ENCODE results near the gene TPST2. TPM values are rescaled to one million over a fixed set of nuclear protein-coding genes. Genes with fewer than 3 reads are reported as not detected.

The TPST2 gene
- total and polyA plus RNA-seq, 2 experiments from 2014 or later: 31.0 to 36.8 TPM

GRCh38 chr22:26584010-26584409 lies 5.9 kb downstream of the TPST2 start:
- no peak for TF ChIP-seq EZH2 (IDR thresholded peaks at IDR 0.05; ENCODE audit: borderline replicate concordance)
- no peak for TF ChIP-seq CTCF (IDR thresholded peaks at IDR 0.05; ENCODE audit: poor library complexity)
- no peak for TF ChIP-seq EZH2phosphoT487 (IDR thresholded peaks at IDR 0.05; ENCODE audit: low read depth, severe bottlenecking, unreplicated experiment)
- Histone ChIP-seq H3K27ac (no peak overlapping the region), H3K27me3 (no peaks in the 10 kb centered on the region), H3K36me3 (replicated peaks; ENCODE audit: insufficient read depth, low read depth) (no peaks in the 10 kb centered on the region), H3K9me2 (replicated peaks; ENCODE audit: insufficient read depth) (no peaks in the 10 kb centered on the region), H3K4me2 (no peak overlapping the region), H3K9me3 (ENCODE audit: low read depth) (no peaks in the 10 kb centered on the region), H3K4me3 (no peak overlapping the region), H2AFZ (no peak overlapping the region), H3K79me2 (peaks cover 33% of the 10 kb centered on the region), H4K20me1 (ENCODE audit: insufficient read depth, poor library complexity, severe bottlenecking) (no peaks in the 10 kb centered on the region), H3K4me1 (ENCODE audit: insufficient read depth) (peaks cover 5% of the 10 kb centered on the region)
- no peak for DNase-seq (ENCODE audit: low spot score)
- WGBS (ENCODE audit: low lambda C conversion rate, missing lambda C conversion rate): 72% methylated on average over 4 of the region's 4 CpGs

GRCh38 chr22:26581633-26582168 lies 8.2 kb downstream of the TPST2 start:
- no peak overlapping the region for H3K4me3 ChIP-seq
- 94% methylated on average over 8 of the region's 8 CpGs for WGBS (ENCODE audit: low lambda C conversion rate, missing lambda C conversion rate)
- H3K9me3 ChIP-seq (ENCODE audit: low read depth): no peaks in the 10 kb centered on the region
- TF ChIP-seq EZH2phosphoT487 (IDR thresholded peaks at IDR 0.05; ENCODE audit: low read depth, severe bottlenecking, unreplicated experiment) (no peak), CTCF (IDR thresholded peaks at IDR 0.05; ENCODE audit: poor library complexity) (no peak), EZH2 (IDR thresholded peaks at IDR 0.05; ENCODE audit: borderline replicate concordance) (no peak)
- H2AFZ ChIP-seq: no peak overlapping the region
- H3K36me3 ChIP-seq (replicated peaks; ENCODE audit: insufficient read depth, low read depth): no peaks in the 10 kb centered on the region
- H3K27me3 ChIP-seq: no peaks in the 10 kb centered on the region
- no peak for DNase-seq (ENCODE audit: low spot score)
- H3K4me2 ChIP-seq: no peak overlapping the region
- H3K79me2 ChIP-seq: peaks cover 20% of the 10 kb centered on the region
- H3K9me2 ChIP-seq (replicated peaks; ENCODE audit: insufficient read depth): no peaks in the 10 kb centered on the region
- H3K27ac ChIP-seq: no peak overlapping the region
- H3K4me1 ChIP-seq (ENCODE audit: insufficient read depth): peaks cover 5% of the 10 kb centered on the region
- no peaks in the 10 kb centered on the region for H4K20me1 ChIP-seq (ENCODE audit: insufficient read depth, poor library complexity, severe bottlenecking)

- DNase-seq (ENCODE audit: low spot score): no peak
- TF ChIP-seq EZH2 (IDR thresholded peaks at IDR 0.05; ENCODE audit: borderline replicate concordance): no peak
- TF ChIP-seq CTCF (IDR thresholded peaks at IDR 0.05; ENCODE audit: poor library complexity): no peak
- TF ChIP-seq EZH2phosphoT487 (IDR thresholded peaks at IDR 0.05; ENCODE audit: low read depth, severe bottlenecking, unreplicated experiment): no peak
- H4K20me1 ChIP-seq (ENCODE audit: insufficient read depth, poor library complexity, severe bottlenecking): no peaks in the 10 kb centered on the region
- no peaks in the 10 kb centered on the region for H3K9me3 ChIP-seq (ENCODE audit: low read depth)
- no peak overlapping the region for H3K4me2 ChIP-seq
- no peaks in the 10 kb centered on the region for H3K9me2 ChIP-seq (replicated peaks; ENCODE audit: insufficient read depth)
- H3K36me3 ChIP-seq (replicated peaks; ENCODE audit: insufficient read depth, low read depth): no peaks in the 10 kb centered on the region
- H3K4me1 ChIP-seq (ENCODE audit: insufficient read depth): peaks cover 5% of the 10 kb centered on the region
- H2AFZ ChIP-seq: no peak overlapping the region
- no peaks in the 10 kb centered on the region for H3K27me3 ChIP-seq
- peaks cover 24% of the 10 kb centered on the region for H3K79me2 ChIP-seq
- WGBS (ENCODE audit: low lambda C conversion rate, missing lambda C conversion rate): 0% methylated on average over 1 of the region's 1 CpG
- H3K4me3 ChIP-seq: no peak overlapping the region
- no peak overlapping the region for H3K27ac ChIP-seq
Measured at GRCh38 chr22:26581026-26581425, 8.9 kb downstream of the TPST2 start.

Data from hepatocyte (in vitro differentiated cells).